HG02970 (cell line): ENCODE data around the gene GARNL3.

Experiments
- ATAC-seq: cut with Tn5 transposase; IDR thresholded peaks from one replicate; pipeline ENCODE4 v1.9.1; 2021; ENCODE audit warnings: mild to moderate bottlenecking, moderate library complexity, moderate number of reproducible peaks; ENCODE audit not compliant: unreplicated experiment, low FRiP score

The GARNL3 gene

GRCh38 chr9:127370672-127371648 lies 106.4 kb downstream of the GARNL3 start:
- no peak for ATAC-seq

GRCh38 chr9:127380479-127380878 lies 115.9 kb downstream of the GARNL3 start:
- no peak for ATAC-seq

GRCh38 chr9:127382541-127382940 lies 118.0 kb downstream of the GARNL3 start:
- ATAC-seq, result no peak

- ATAC-seq, result no peak
Measured at GRCh38 chr9:127384016-127384730, 119.6 kb downstream of the GARNL3 start.

GRCh38 chr9:127384901-127385300 lies 120.3 kb downstream of the GARNL3 start:
- ATAC-seq, result no peak

- ATAC-seq, result no peak
Measured at GRCh38 chr9:127386249-127386648, 121.7 kb downstream of the GARNL3 start.

GRCh38 chr9:127386981-127387380 lies 122.4 kb downstream of the GARNL3 start:
- no peak for ATAC-seq

- ATAC-seq, result peak; percentile 53
Measured at GRCh38 chr9:127388037-127388855, 123.7 kb downstream of the GARNL3 start.

- ATAC-seq, result no peak
Measured at GRCh38 chr9:127388856-127389238, 124.3 kb downstream of the GARNL3 start.

GRCh38 chr9:127389381-127390247 lies 125.0 kb downstream of the GARNL3 start:
- ATAC-seq, result no peak

- ATAC-seq, result no peak
Measured at GRCh38 chr9:127390248-127390545, 125.6 kb downstream of the GARNL3 start.

- no peak for ATAC-seq
Measured at GRCh38 chr9:127390563-127390962, 126.0 kb downstream of the GARNL3 start.

- no peak for ATAC-seq
Measured at GRCh38 chr9:127392166-127392565, 127.6 kb downstream of the GARNL3 start.

GRCh38 chr9:127392976-127393375 lies 128.4 kb downstream of the GARNL3 start:
- ATAC-seq, result no peak

GRCh38 chr9:127393645-127394044 lies 129.1 kb downstream of the GARNL3 start:
- no peak for ATAC-seq

GRCh38 chr9:127395497-127396252 lies 131.1 kb downstream of the GARNL3 start:
- no peak for ATAC-seq

- no peak for ATAC-seq
Measured at GRCh38 chr9:127396253-127396807, 131.8 kb downstream of the GARNL3 start.

- peak; percentile 95 for ATAC-seq
Measured at GRCh38 chr9:127396808-127397645, 132.5 kb downstream of the GARNL3 start, which contains the start of gene SLC2A8. TSS of gene SLC2A8 (plus strand) at chr9:127397169. CDS start at chr9:127397231, 62 bp downstream.
